Esophagus squamous epithelium (tissue), 5 donors: ENCODE measurements around the gene DPY19L1. TPM values are rescaled to one million over a fixed set of nuclear protein-coding genes. Genes with fewer than 3 reads are reported as not detected.
"Not testable (repeated sequence)": the region's sequence is repeated elsewhere in the genome, so short reads cannot be mapped to it uniquely, and the experiment has no call there.

Experiments used
- DNase-seq: peaks from one replicate; lab custom pipeline; 2025; lab: John Stamatoyannopoulos, UW
- H3K27ac ChIP-seq, 4 donors: fragments of 200-600 bp; sonication (generic); one replicate each; pipeline ENCODE4 v1.5.1; 2016 to 2019; ENCODE audit warnings: mild to moderate bottlenecking in 1 of 4
- H3K27me3 ChIP-seq, 4 donors: fragments of 200-600 bp; sonication (generic); 1 replicate in 3 of 4; 2 replicates in 1 of 4; pipeline versions ENCODE4 v1.5.1 to v1.6.0; 2017 to 2021; ENCODE audit warnings: antibody characterized with exemption in 1 of 4
- H3K36me3 ChIP-seq, 3 donors: fragments of 200-600 bp; sonication (generic); one replicate each; pipeline ENCODE4 v1.5.1; 2016 to 2019
- H3K4me1 ChIP-seq, 3 donors: fragments of 200-600 bp; sonication (generic); one replicate each; pipeline ENCODE4 v1.5.1; 2017 to 2019
- H3K4me3 ChIP-seq, 4 donors: fragments of 200-600 bp; sonication (generic); 1 replicate in 3 of 4; 2 replicates in 1 of 4; pipeline ENCODE4 v1.5.1; 2016 to 2019; ENCODE audit warnings: mild to moderate bottlenecking in 2 of 4, moderate library complexity in 1 of 4
- H3K9me3 ChIP-seq, 3 donors: fragments of 200-600 bp; sonication (generic); one replicate each; pipeline ENCODE4 v1.5.1; 2016 to 2019
- POLR2A ChIP-seq, 4 donors: fragments of 450-650 bp; IDR thresholded peaks; one replicate each; pipeline ENCODE4 v1.6.1; 2017; ENCODE audit warnings: antibody characterized with exemption in 4 of 4, mild to moderate bottlenecking in 4 of 4, moderate library complexity in 3 of 4
- WGBS, 2 donors: methylation state at CpG; one replicate each; pipeline ENCODE4 v1.1.5; 2018; 5-methylcytosine and 5-hydroxymethylcytosine counted together
- intact Hi-C: fragments of 100-400 bp; cut with DNase I; formaldehyde crosslinking; loops from one replicate; pipeline ENCODE4 v1.15.0; 2022
- total RNA-seq, 4 donors: library from RNA; depleted of rRNA; stranded (reverse); fragments of >200 nt; gene quantifications; one replicate each; pipeline ENCODE4 v1.1.0, GENCODE V29; 2016
- TF ChIP-seq, protein P1 (sequence below), 6 experiments: fragments of 450-650 bp in 4 of 6; fragments of 200-600 bp in 2 of 6; sonication (generic) in 2 of 6; IDR thresholded peaks; one replicate each; pipeline ENCODE4 v1.5.1; 2016 to 2019; ENCODE audit warnings: antibody characterized with exemption in 6 of 6, mild to moderate bottlenecking in 4 of 6, moderate library complexity in 4 of 6
- donor health status: DM: yes; HTN: yes; CAD: no.

DPY19L1 gene
- total RNA-seq, 4 donors from 2014 or later, result 3.0 to 27.1 (median 9.1) TPM

GRCh38 chr7:34946486-34946885 is 90.8 kb downstream of the DPY19L1 start:
- H3K9me3 ChIP-seq, result no peaks in the 10 kb centered on the region
- no peak overlapping the region for H3K4me3 ChIP-seq
- intact Hi-C loops, result no loop called here
- H3K27ac ChIP-seq, result no peak overlapping the region
- H3K36me3 ChIP-seq, result no peaks in the 10 kb centered on the region
- no peak for DNase-seq
- 84 to 87% methylated on average over 4 of the region's 4 CpGs for WGBS, 2 donors
- TF ChIP-seq, protein P1, sequence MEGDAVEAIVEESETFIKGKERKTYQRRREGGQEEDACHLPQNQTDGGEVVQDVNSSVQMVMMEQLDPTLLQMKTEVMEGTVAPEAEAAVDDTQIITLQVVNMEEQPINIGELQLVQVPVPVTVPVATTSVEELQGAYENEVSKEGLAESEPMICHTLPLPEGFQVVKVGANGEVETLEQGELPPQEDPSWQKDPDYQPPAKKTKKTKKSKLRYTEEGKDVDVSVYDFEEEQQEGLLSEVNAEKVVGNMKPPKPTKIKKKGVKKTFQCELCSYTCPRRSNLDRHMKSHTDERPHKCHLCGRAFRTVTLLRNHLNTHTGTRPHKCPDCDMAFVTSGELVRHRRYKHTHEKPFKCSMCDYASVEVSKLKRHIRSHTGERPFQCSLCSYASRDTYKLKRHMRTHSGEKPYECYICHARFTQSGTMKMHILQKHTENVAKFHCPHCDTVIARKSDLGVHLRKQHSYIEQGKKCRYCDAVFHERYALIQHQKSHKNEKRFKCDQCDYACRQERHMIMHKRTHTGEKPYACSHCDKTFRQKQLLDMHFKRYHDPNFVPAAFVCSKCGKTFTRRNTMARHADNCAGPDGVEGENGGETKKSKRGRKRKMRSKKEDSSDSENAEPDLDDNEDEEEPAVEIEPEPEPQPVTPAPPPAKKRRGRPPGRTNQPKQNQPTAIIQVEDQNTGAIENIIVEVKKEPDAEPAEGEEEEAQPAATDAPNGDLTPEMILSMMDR (IDR thresholded peaks at IDR 0.05), result no peak
- no peak for TF ChIP-seq POLR2A (IDR thresholded peaks at IDR 0.05)
- H3K4me1 ChIP-seq, result no peaks in the 10 kb centered on the region
- no peaks in the 10 kb centered on the region for H3K27me3 ChIP-seq

- H3K4me1 ChIP-seq, intact Hi-C loops, H3K4me3 ChIP-seq, H3K27ac ChIP-seq, H3K36me3 ChIP-seq, H3K27me3 ChIP-seq, DNase-seq, H3K9me3 ChIP-seq: not testable (repeated sequence)
- 70 to 71% methylated on average over 7 of the region's 7 CpGs for WGBS, 2 donors
These were observed 91.3 kb downstream of the DPY19L1 start for GRCh38 chr7:34945894-34946477.

DNA sequence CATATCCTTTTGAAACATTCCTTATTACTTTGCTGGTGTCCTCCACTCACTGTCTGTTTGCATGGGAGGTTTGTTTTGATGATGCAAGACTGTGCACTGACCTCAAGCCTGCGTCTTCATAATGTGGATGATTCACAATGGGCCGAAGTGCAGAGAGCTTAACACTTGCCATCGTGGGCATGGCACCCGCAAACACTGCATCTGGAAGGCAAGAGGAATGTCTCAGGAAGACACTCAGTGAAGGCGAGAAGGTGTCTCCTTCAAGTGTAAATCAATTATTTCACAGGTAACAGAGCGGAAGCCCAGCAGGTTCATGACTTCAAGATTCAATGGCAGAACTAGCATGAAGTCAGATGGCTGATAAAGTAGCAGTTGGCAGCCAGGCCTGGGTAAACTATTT is 98.1 kb downstream of the DPY19L1 start:
- no peaks in the 10 kb centered on the region for H3K4me1 ChIP-seq
- H3K36me3 ChIP-seq, result peaks cover 0 to 22% (median 0%) of the 10 kb centered on the region in 3 donors
- H3K27ac ChIP-seq, result no peak overlapping the region
- intact Hi-C loops, result no loop called here
- no peak overlapping the region for H3K4me3 ChIP-seq
- no peak for DNase-seq
- WGBS, 2 donors, result 89 to 94% methylated on average over 2 to 4 of the region's 6 CpGs
- no peak for TF ChIP-seq POLR2A (IDR thresholded peaks at IDR 0.05)
- TF ChIP-seq, protein P1 (IDR thresholded peaks at IDR 0.05), result no peak
- H3K27me3 ChIP-seq, result no peaks in the 10 kb centered on the region
- no peaks in the 10 kb centered on the region for H3K9me3 ChIP-seq

DNA sequence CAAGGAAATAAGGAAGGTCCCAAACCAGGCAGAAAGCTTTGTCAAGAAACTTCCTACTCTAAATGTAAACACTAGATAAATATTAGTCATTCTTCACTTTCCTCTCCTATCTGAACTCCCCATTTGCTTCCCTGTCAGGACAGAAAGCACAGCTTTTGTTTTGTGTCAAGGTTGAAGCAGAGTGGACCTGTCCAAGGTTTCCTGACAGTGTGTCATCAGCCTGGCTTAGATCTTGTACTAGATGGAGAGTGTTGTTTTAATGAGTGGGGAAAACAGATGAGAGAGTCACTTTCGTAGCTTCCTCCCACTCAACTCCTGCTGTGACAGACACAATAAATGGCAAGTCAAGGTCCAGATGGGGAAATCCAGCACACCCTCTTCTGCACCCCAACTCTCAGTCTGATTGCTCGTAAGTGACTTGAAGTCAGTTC is 101.5 kb downstream of the DPY19L1 start:
- peaks cover 0 to 27% (median 0%) of the 10 kb centered on the region in 3 donors for H3K36me3 ChIP-seq
- H3K9me3 ChIP-seq, H3K4me3 ChIP-seq, H3K4me1 ChIP-seq, intact Hi-C loops, H3K27ac ChIP-seq, H3K27me3 ChIP-seq, DNase-seq: not testable (repeated sequence)
- WGBS, 2 donors, result 75 to 90% methylated on average over 1 to 2 of the region's 2 CpGs

DNA sequence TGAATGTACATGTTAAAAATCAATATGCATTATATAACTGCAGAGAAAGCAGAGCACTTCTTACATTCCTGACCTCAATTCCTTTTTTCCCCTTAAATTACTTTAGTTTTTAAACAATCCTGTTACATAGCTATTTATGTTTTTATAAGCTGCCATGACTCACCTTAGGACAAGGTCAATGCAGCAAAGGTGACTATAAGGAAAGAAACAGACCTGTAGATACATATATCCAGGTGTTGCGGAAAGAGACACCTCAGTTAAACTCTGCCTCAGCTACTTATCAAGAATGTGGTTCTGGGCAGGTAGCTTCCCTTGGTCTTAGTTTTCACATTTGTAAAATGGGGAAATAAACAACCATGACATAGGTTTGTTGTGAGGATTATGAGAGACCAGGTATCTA is 105.5 kb downstream of the DPY19L1 start:
- no peaks in the 10 kb centered on the region for H3K27me3 ChIP-seq
- intact Hi-C loops, result no loop called here
- H3K4me3 ChIP-seq, result no peak overlapping the region
- no peaks in the 10 kb centered on the region for H3K9me3 ChIP-seq
- 94 to 100% methylated on average over 1 of the region's 1 CpG for WGBS, 2 donors
- H3K4me1 ChIP-seq, result no peaks in the 10 kb centered on the region
- peaks cover 0 to 13% (median 4%) of the 10 kb centered on the region in 3 donors for H3K36me3 ChIP-seq
- DNase-seq, result no peak
- no peak overlapping the region for H3K27ac ChIP-seq
- TF ChIP-seq, protein P1 (IDR thresholded peaks at IDR 0.05), result no peak
- no peak for TF ChIP-seq POLR2A (IDR thresholded peaks at IDR 0.05)

GRCh38 chr7:34929783-34930182 is 107.5 kb downstream of the DPY19L1 start:
- H3K36me3 ChIP-seq, result peaks cover 0 to 13% (median 4%) of the 10 kb centered on the region in 3 donors
- H3K27me3 ChIP-seq, DNase-seq, intact Hi-C loops, H3K4me3 ChIP-seq, H3K9me3 ChIP-seq, H3K27ac ChIP-seq, H3K4me1 ChIP-seq: not testable (repeated sequence)
- WGBS, 2 donors, result 76 to 80% methylated on average over 1 to 4 of the region's 6 CpGs

- no peak for TF ChIP-seq POLR2A (IDR thresholded peaks at IDR 0.05)
- TF ChIP-seq, protein P1 (IDR thresholded peaks at IDR 0.05), result no peak
- no peaks in the 10 kb centered on the region for H3K4me1 ChIP-seq
- H3K27ac ChIP-seq, result no peak overlapping the region
- intact Hi-C loops, result no loop called here
- 56 to 59% methylated on average over 1 of the region's 1 CpG for WGBS, 2 donors
- H3K4me3 ChIP-seq, result no peak overlapping the region
- DNase-seq, result no peak
- no peaks in the 10 kb centered on the region for H3K27me3 ChIP-seq
- peaks cover 0 to 8% (median 4%) of the 10 kb centered on the region in 3 donors for H3K36me3 ChIP-seq
- no peaks in the 10 kb centered on the region for H3K9me3 ChIP-seq
These were observed 108.7 kb downstream of the DPY19L1 start for GRCh38 chr7:34928560-34928959.
